ENCODE measurements around the gene MRPL44.
"Not testable (repeated sequence)": the region's sequence is repeated elsewhere in the genome, so short reads cannot be mapped to it uniquely, and the experiment has no call there.

Gene MRPL44

GRCh38 chr2:223934870-223935269 is 22.4 kb upstream of the MRPL44 start:
- no peak overlapping the region for H3K9ac ChIP-seq (ENCODE audit: low read length)
- no peak overlapping the region for H2AK5ac ChIP-seq (ENCODE audit: low read length)
- no peak overlapping the region for H3K23ac ChIP-seq (ENCODE audit: low read length)
- no peak overlapping the region for H2BK15ac ChIP-seq (replicated peaks; ENCODE audit: low read depth)
- peaks cover 38% of the 10 kb centered on the region for H3K79me2 ChIP-seq (ENCODE audit: control insufficient read depth, insufficient read depth, low read length)
- no peak overlapping the region for H3K4ac ChIP-seq (ENCODE audit: low read depth, low read length)
- H3K4me2 ChIP-seq (ENCODE audit: low read length), result no peak overlapping the region
- H3K27me3 ChIP-seq (ENCODE audit: insufficient read depth, low read length, poor library complexity), result no peaks in the 10 kb centered on the region
- H4K5ac ChIP-seq (ENCODE audit: low read length), result no peak overlapping the region
- H2BK120ac ChIP-seq (ENCODE audit: low read depth, low read length), result no peak overlapping the region
- no peak overlapping the region for H3K4me3 ChIP-seq (ENCODE audit: low read length)
- H3K4me1 ChIP-seq (ENCODE audit: control insufficient read depth, low read depth, low read length), result peaks cover 6% of the 10 kb centered on the region
- WGBS (ENCODE audit: extremely low coverage, insufficient coverage, low lambda C conversion rate), result no CpG with 5 or more reads among the region's 6 CpGs
- H3K18ac ChIP-seq (ENCODE audit: low read length), result no peak overlapping the region
- H2BK5ac ChIP-seq (ENCODE audit: low read length), result no peak overlapping the region
- H3K79me1 ChIP-seq (ENCODE audit: low read length), result peaks cover 11% of the 10 kb centered on the region
- no peak overlapping the region for H3K27ac ChIP-seq (ENCODE audit: low read depth, low read length)
- DNase-seq, result no peak
- H3K36me3 ChIP-seq (ENCODE audit: control insufficient read depth, insufficient read depth, low read length), result no peaks in the 10 kb centered on the region
- no peak overlapping the region for H4K8ac ChIP-seq (ENCODE audit: low read depth, low read length)
- no peak overlapping the region for H3K56ac ChIP-seq (ENCODE audit: low read length)

- Histone ChIP-seq H3K4me2 (ENCODE audit: low read length) (no peak overlapping the region), H3K36me3 (ENCODE audit: control insufficient read depth, insufficient read depth, low read length) (no peaks in the 10 kb centered on the region), H4K8ac (ENCODE audit: low read depth, low read length) (no peak overlapping the region)
Measured at GRCh38 chr2:223935459-223936125, 21.7 kb upstream of the MRPL44 start.

GRCh38 chr2:223936862-223937326 is 20.4 kb upstream of the MRPL44 start:
- no peak overlapping the region for H2AK5ac ChIP-seq (ENCODE audit: low read length)
- H3K23ac ChIP-seq (ENCODE audit: low read length), result no peak overlapping the region
- H3K18ac ChIP-seq (ENCODE audit: low read length), result no peak overlapping the region
- no peak overlapping the region for H4K5ac ChIP-seq (ENCODE audit: low read length)
- H3K27ac ChIP-seq (ENCODE audit: low read depth, low read length), result no peak overlapping the region
- H2BK15ac ChIP-seq (replicated peaks; ENCODE audit: low read depth), result no peak overlapping the region
- no CpG with 5 or more reads among the region's 5 CpGs for WGBS (ENCODE audit: extremely low coverage, insufficient coverage, low lambda C conversion rate)
- peaks cover 18% of the 10 kb centered on the region for H3K79me1 ChIP-seq (ENCODE audit: low read length)
- no peaks in the 10 kb centered on the region for H3K36me3 ChIP-seq (ENCODE audit: control insufficient read depth, insufficient read depth, low read length)
- H4K8ac ChIP-seq (ENCODE audit: low read depth, low read length), result no peak overlapping the region
- no peak overlapping the region for H2BK120ac ChIP-seq (ENCODE audit: low read depth, low read length)
- H3K27me3 ChIP-seq (ENCODE audit: insufficient read depth, low read length, poor library complexity), result no peaks in the 10 kb centered on the region
- no peak overlapping the region for H3K4ac ChIP-seq (ENCODE audit: low read depth, low read length)
- no peak for DNase-seq
- H3K9ac ChIP-seq (ENCODE audit: low read length), result no peak overlapping the region
- no peak overlapping the region for H3K56ac ChIP-seq (ENCODE audit: low read length)
- peaks cover 49% of the 10 kb centered on the region for H3K79me2 ChIP-seq (ENCODE audit: control insufficient read depth, insufficient read depth, low read length)
- H3K4me2 ChIP-seq (ENCODE audit: low read length), result no peak overlapping the region
- H3K4me3 ChIP-seq (ENCODE audit: low read length), result no peak overlapping the region
- H2BK5ac ChIP-seq (ENCODE audit: low read length), result no peak overlapping the region
- H3K4me1 ChIP-seq (ENCODE audit: control insufficient read depth, low read depth, low read length), result peaks cover 8% of the 10 kb centered on the region

More at GRCh38 chr2:223935459-223936125, 21.7 kb upstream of the MRPL44 start:
- H2BK5ac ChIP-seq (ENCODE audit: low read length), result no peak overlapping the region
- peaks cover 6% of the 10 kb centered on the region for H3K4me1 ChIP-seq (ENCODE audit: control insufficient read depth, low read depth, low read length)
- no peak overlapping the region for H3K18ac ChIP-seq (ENCODE audit: low read length)
- peaks cover 12% of the 10 kb centered on the region for H3K79me1 ChIP-seq (ENCODE audit: low read length)
- H2BK15ac ChIP-seq (replicated peaks; ENCODE audit: low read depth), result no peak overlapping the region
- no peaks in the 10 kb centered on the region for H3K27me3 ChIP-seq (ENCODE audit: insufficient read depth, low read length, poor library complexity)
- H3K4ac ChIP-seq (ENCODE audit: low read depth, low read length), result no peak overlapping the region
- no peak overlapping the region for H3K4me3 ChIP-seq (ENCODE audit: low read length)
- H4K5ac ChIP-seq (ENCODE audit: low read length), result no peak overlapping the region
- H2BK120ac ChIP-seq (ENCODE audit: low read depth, low read length), result no peak overlapping the region
- H3K79me2 ChIP-seq (ENCODE audit: control insufficient read depth, insufficient read depth, low read length), result peaks cover 41% of the 10 kb centered on the region
- H3K27ac ChIP-seq (ENCODE audit: low read depth, low read length), result no peak overlapping the region
- H3K23ac ChIP-seq (ENCODE audit: low read length), result no peak overlapping the region
- no peak overlapping the region for H3K56ac ChIP-seq (ENCODE audit: low read length)
- H3K9ac ChIP-seq (ENCODE audit: low read length), result no peak overlapping the region
- DNase-seq, result no peak
- H2AK5ac ChIP-seq (ENCODE audit: low read length), result no peak overlapping the region

GRCh38 chr2:223937535-223937934 is 19.7 kb upstream of the MRPL44 start:
- WGBS (ENCODE audit: extremely low coverage, insufficient coverage, low lambda C conversion rate), result no CpG with 5 or more reads among the region's 1 CpG
- H3K23ac ChIP-seq (ENCODE audit: low read length), result no peak overlapping the region
- no peak overlapping the region for H2AK5ac ChIP-seq (ENCODE audit: low read length)
- H3K56ac ChIP-seq (ENCODE audit: low read length), result no peak overlapping the region
- no peaks in the 10 kb centered on the region for H3K27me3 ChIP-seq (ENCODE audit: insufficient read depth, low read length, poor library complexity)
- H3K36me3 ChIP-seq (ENCODE audit: control insufficient read depth, insufficient read depth, low read length), result no peaks in the 10 kb centered on the region
- peaks cover 51% of the 10 kb centered on the region for H3K79me2 ChIP-seq (ENCODE audit: control insufficient read depth, insufficient read depth, low read length)
- H2BK15ac ChIP-seq (replicated peaks; ENCODE audit: low read depth), result no peak overlapping the region
- H3K4me2 ChIP-seq (ENCODE audit: low read length), result no peak overlapping the region
- peaks cover 8% of the 10 kb centered on the region for H3K4me1 ChIP-seq (ENCODE audit: control insufficient read depth, low read depth, low read length)
- no peak overlapping the region for H2BK120ac ChIP-seq (ENCODE audit: low read depth, low read length)
- peaks cover 18% of the 10 kb centered on the region for H3K79me1 ChIP-seq (ENCODE audit: low read length)
- no peak overlapping the region for H3K27ac ChIP-seq (ENCODE audit: low read depth, low read length)
- H4K8ac ChIP-seq (ENCODE audit: low read depth, low read length), result no peak overlapping the region
- no peak overlapping the region for H4K5ac ChIP-seq (ENCODE audit: low read length)
- H3K4ac ChIP-seq (ENCODE audit: low read depth, low read length), result no peak overlapping the region
- no peak overlapping the region for H2BK5ac ChIP-seq (ENCODE audit: low read length)
- DNase-seq, result no peak
- no peak overlapping the region for H3K4me3 ChIP-seq (ENCODE audit: low read length)
- no peak overlapping the region for H3K18ac ChIP-seq (ENCODE audit: low read length)
- no peak overlapping the region for H3K9ac ChIP-seq (ENCODE audit: low read length)

GRCh38 chr2:223939438-223939837 is 17.8 kb upstream of the MRPL44 start:
- H2BK120ac ChIP-seq (ENCODE audit: low read depth, low read length); H3K9ac ChIP-seq (ENCODE audit: low read length); H3K27me3 ChIP-seq (ENCODE audit: insufficient read depth, low read length, poor library complexity); H3K56ac ChIP-seq (ENCODE audit: low read length); H3K36me3 ChIP-seq (ENCODE audit: control insufficient read depth, insufficient read depth, low read length); H3K4me2 ChIP-seq (ENCODE audit: low read length); H3K27ac ChIP-seq (ENCODE audit: low read depth, low read length); H3K23ac ChIP-seq (ENCODE audit: low read length); H4K8ac ChIP-seq (ENCODE audit: low read depth, low read length); H3K4me3 ChIP-seq (ENCODE audit: low read length); H2AK5ac ChIP-seq (ENCODE audit: low read length); H2BK15ac ChIP-seq (replicated peaks; ENCODE audit: low read depth); H4K5ac ChIP-seq (ENCODE audit: low read length); H3K18ac ChIP-seq (ENCODE audit: low read length); H3K4ac ChIP-seq (ENCODE audit: low read depth, low read length); DNase-seq; H2BK5ac ChIP-seq (ENCODE audit: low read length): not testable (repeated sequence)
- Histone ChIP-seq H3K79me1 (ENCODE audit: low read length) (peaks cover 19% of the 10 kb centered on the region), H3K4me1 (ENCODE audit: control insufficient read depth, low read depth, low read length) (peaks cover 12% of the 10 kb centered on the region), H3K79me2 (ENCODE audit: control insufficient read depth, insufficient read depth, low read length) (peaks cover 59% of the 10 kb centered on the region)
- no CpG with 5 or more reads among the region's 2 CpGs for WGBS (ENCODE audit: extremely low coverage, insufficient coverage, low lambda C conversion rate)
